H1 (cell line): ENCODE results near the gene TRUB1. TPM values are rescaled to one million over a fixed set of nuclear protein-coding genes. Genes with fewer than 3 reads are reported as not detected.

Experiments used
- ASH2L ChIP-seq: fragments of 200-600, 300-600 bp; sonication (generic); IDR thresholded peaks from one replicate; pipeline ENCODE4 v1.7.1; 2017; ENCODE audit warnings: low read length
- EP300 ChIP-seq, 2 experiments: IDR thresholded peaks; 1 replicate in 1 of 2; 2 replicates in 1 of 2; pipeline ENCODE4 v1.6.1; 2011 to 2012; ENCODE audit warnings: low read depth in 2 of 2, low read length in 2 of 2, mild to moderate bottlenecking in 2 of 2, borderline replicate concordance in 1 of 2, inconsistent platforms in 1 of 2, moderate library complexity in 1 of 2
- GTF2F1 ChIP-seq: IDR thresholded peaks from 2 replicates; pipeline ENCODE4 v1.6.1; 2012; ENCODE audit warnings: low read depth, low read length, improper control_type of control experiment, borderline replicate concordance
- polyA plus RNA-seq, 7 experiments: library from polyadenylated mRNA; depleted of rRNA in 3 of 7; stranded (reverse) in 5 of 7; unstranded in 2 of 7; fragments of >200 nt in 5 of 7; fragments of 200-250 nt in 2 of 7; gene quantifications; 1 replicate in 5 of 7; 2 replicates in 1 of 7; 4 replicates in 1 of 7; pipeline versions ENCODE4 v1.2.1 to v1.2.3, GENCODE V29; 2011 to 2013; ENCODE audit warnings: missing spikeins in 2 of 7, mixed read lengths in 2 of 7
- total RNA-seq: library from RNA; stranded (reverse); fragmentation: NEBNext Ultra II Directional; extraction: Animal tissue kit (Norgen Biotek cat#: 25700); gene quantifications from 2 replicates; pipeline ENCODE4 v1.2.1, GENCODE V29; 2021

The TRUB1 gene
- total and polyA plus RNA-seq, 2 of the 8 experiments (the other 6 are each of a cell fraction or from before 2014, with no cell fraction given) = 6.3 to 22.2 TPM

DNA sequence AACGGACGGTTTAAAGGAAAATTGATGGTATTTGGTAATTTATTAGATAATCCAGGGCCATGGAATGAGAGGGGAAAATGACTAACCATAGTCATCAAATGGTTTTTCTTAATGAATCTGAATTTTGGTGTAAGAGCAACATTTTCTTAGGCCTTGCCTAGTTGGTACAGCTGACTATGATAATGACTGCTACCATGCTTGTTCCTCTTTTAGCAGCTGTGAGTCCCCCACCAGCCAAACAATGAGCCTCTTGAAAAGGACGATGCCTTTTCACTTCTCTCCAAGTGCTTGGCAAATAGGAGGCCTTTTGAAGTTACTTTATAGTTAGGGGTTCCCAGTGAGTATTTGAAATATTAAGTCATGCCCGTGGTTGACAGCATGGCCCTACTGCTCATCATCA, 53.0 kb downstream of the TRUB1 start (continued):
- TF ChIP-seq GTF2F1 (no peak), EP300 (IDR thresholded peaks at IDR 0.05; ENCODE audit: borderline replicate concordance in 1 of 2, low read depth in 2 of 2, low read length in 2 of 2) (no peak), ASH2L (no peak)
- TF ChIP-seq, all 59 proteins: peak for 0
